ENCODE data around the gene VPS13D.

Gene VPS13D

DNA sequence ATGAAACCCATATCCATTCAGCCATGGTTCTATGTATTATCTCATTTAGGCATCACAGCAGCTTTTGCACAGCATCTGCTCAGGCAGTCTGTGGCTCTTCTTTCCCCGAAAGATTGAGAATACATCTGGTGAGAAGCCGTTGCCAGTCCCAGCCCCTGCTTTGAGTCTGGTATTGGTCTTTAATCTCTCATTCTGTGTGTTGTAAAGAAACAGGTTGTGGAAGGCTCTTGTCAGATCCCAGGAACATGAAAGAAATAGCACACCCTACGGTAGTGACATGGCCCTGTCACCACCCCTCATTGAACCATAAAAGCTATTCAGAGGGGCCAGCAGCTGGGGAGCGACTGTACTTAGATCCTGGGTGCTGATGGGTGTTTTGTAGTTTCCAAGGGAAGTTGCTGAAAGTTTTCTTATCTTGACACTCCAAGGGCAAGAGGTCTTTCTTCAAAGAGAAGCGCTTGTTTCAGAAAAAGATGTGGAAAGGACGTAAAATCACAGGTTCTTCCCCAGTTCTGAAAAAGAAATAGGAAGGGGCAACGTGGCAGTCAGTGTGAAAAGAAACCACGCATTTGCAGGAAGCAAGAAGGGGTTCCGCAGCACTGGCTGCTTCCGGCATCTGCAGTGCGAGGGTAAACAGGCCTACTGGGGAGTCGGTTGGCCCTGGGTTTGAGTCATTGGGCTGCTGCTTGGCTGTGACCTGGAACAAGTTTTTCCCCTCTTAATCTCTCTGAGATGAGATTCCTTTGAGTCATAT, 243.1 kb downstream of the VPS13D start:
- Histone ChIP-seq H3K18ac (ENCODE audit: low read length) (no peak overlapping the region), H3K27ac (ENCODE audit: low read depth, low read length) (no peak overlapping the region), H3K36me3 (ENCODE audit: control insufficient read depth, insufficient read depth, low read length) (no peaks in the 10 kb centered on the region), H2BK5ac (ENCODE audit: low read length) (no peak overlapping the region), H3K4ac (ENCODE audit: low read depth, low read length) (no peak overlapping the region), H3K27me3 (ENCODE audit: insufficient read depth, low read length, poor library complexity) (no peaks in the 10 kb centered on the region), H3K4me3 (ENCODE audit: low read length) (no peak overlapping the region), H3K79me1 (ENCODE audit: low read length) (no peaks in the 10 kb centered on the region), H2AK5ac (ENCODE audit: low read length) (no peak overlapping the region), H3K9ac (ENCODE audit: low read length) (no peak overlapping the region), H3K4me1 (ENCODE audit: control insufficient read depth, low read depth, low read length) (no peaks in the 10 kb centered on the region), H4K8ac (ENCODE audit: low read depth, low read length) (no peak overlapping the region), H3K4me2 (ENCODE audit: low read length) (no peak overlapping the region), H2BK15ac (replicated peaks; ENCODE audit: low read depth) (no peak overlapping the region), H3K79me2 (ENCODE audit: control insufficient read depth, insufficient read depth, low read length) (no peaks in the 10 kb centered on the region), H2BK120ac (ENCODE audit: low read depth, low read length) (no peak overlapping the region), H3K23ac (ENCODE audit: low read length) (no peak overlapping the region), H3K56ac (ENCODE audit: low read length) (no peak overlapping the region), H4K5ac (ENCODE audit: low read length) (no peak overlapping the region)
- no peak for DNase-seq
- no CpG with 5 or more reads among the region's 12 CpGs for WGBS (ENCODE audit: extremely low coverage, insufficient coverage, low lambda C conversion rate)

DNA sequence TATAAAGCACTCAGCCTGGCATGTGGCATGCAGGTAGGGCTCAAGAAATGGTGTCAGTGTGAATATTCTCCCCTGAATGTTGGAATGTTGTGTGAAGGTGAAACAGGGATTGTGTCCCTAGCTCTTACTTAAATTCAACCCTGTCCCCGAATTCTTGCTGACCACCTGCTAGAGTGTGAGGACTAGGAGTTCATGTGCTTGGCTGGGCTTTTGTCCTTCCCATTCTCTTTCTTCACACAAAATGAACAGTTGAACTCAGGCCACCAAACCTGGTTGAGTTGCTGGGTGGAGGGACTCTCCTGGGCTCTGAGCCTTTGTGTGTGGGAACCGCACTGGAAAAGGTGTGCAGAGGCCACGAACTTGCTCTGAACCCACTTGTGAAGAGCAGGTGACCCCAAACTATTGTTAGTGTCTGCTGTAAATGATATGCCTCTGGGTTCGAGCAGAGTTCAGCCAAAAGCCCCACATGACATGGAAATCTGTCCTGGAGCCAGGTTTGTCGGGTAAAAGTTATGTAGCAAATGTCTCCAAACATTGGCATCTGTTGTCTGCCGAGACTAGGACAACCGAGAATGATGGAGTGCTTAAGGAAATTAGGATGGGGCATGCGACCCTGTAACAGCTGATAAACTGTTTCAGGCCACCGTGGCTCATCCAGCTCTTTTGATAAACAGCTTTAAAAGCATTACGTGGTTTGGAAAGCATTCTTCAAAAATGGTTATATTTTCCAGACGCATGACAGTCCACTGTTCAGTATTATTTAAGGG, 243.9 kb downstream of the VPS13D start:
- no peak overlapping the region for H3K4ac ChIP-seq (ENCODE audit: low read depth, low read length)
- H3K4me1 ChIP-seq (ENCODE audit: control insufficient read depth, low read depth, low read length) = no peaks in the 10 kb centered on the region
- H2AK5ac ChIP-seq (ENCODE audit: low read length) = no peak overlapping the region
- H2BK5ac ChIP-seq (ENCODE audit: low read length) = no peak overlapping the region
- H3K4me2 ChIP-seq (ENCODE audit: low read length) = no peak overlapping the region
- no peak overlapping the region for H4K5ac ChIP-seq (ENCODE audit: low read length)
- no peak overlapping the region for H2BK15ac ChIP-seq (replicated peaks; ENCODE audit: low read depth)
- no peaks in the 10 kb centered on the region for H3K36me3 ChIP-seq (ENCODE audit: control insufficient read depth, insufficient read depth, low read length)
- no peak overlapping the region for H3K9ac ChIP-seq (ENCODE audit: low read length)
- H3K56ac ChIP-seq (ENCODE audit: low read length) = no peak overlapping the region
- H3K27me3 ChIP-seq (ENCODE audit: insufficient read depth, low read length, poor library complexity) = no peaks in the 10 kb centered on the region
- no peak for DNase-seq
- H3K4me3 ChIP-seq (ENCODE audit: low read length) = no peak overlapping the region
- H3K23ac ChIP-seq (ENCODE audit: low read length) = no peak overlapping the region
- no peaks in the 10 kb centered on the region for H3K79me1 ChIP-seq (ENCODE audit: low read length)
- H3K79me2 ChIP-seq (ENCODE audit: control insufficient read depth, insufficient read depth, low read length) = no peaks in the 10 kb centered on the region
- H4K8ac ChIP-seq (ENCODE audit: low read depth, low read length) = no peak overlapping the region
- H3K27ac ChIP-seq (ENCODE audit: low read depth, low read length) = no peak overlapping the region
- no peak overlapping the region for H2BK120ac ChIP-seq (ENCODE audit: low read depth, low read length)
- no CpG with 5 or more reads among the region's 11 CpGs for WGBS (ENCODE audit: extremely low coverage, insufficient coverage, low lambda C conversion rate)
- no peak overlapping the region for H3K18ac ChIP-seq (ENCODE audit: low read length)

DNA sequence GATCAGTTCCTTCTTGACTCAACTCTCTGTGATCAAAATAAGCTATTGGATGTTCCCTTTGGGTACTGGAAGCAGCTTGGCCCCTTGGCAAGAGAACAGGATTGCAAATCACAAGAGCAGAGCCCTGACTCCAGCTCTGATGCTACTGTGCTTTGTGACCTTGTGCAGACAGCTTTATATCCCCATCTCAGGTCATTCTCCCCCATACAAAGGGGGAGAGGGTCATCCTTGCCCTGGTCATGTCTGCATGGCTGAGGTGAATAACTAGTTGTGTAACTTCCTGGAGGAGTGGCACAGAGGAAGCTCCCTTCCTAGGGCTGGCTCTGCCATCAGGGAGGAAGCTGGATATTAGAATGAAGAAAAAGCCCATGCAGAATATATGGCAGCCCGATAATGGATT, 245.3 kb downstream of the VPS13D start:
- DNase-seq = no peak
- H3K79me1 ChIP-seq (ENCODE audit: low read length) = no peaks in the 10 kb centered on the region
- no peak overlapping the region for H2AK5ac ChIP-seq (ENCODE audit: low read length)

DNA sequence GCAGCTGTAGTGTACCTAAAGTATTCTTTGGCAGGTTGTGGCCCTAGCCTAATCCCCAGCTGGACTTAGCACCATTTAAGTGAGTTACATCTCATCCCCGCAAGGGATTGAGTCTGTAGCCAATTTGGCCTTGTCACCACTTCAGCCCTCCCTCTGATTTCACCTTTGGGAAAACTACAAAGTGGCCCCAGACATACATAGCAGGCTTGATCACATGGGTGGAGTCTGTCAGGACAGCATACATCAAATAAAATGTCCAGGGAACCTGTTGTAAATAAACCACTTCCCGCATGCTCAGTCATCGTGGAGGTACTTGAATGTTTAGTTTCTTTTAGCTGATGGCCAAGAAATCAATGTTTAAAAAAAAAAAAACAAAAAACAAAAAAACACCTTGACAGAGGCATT, 245.7 kb downstream of the VPS13D start:
- no peak overlapping the region for H4K8ac ChIP-seq (ENCODE audit: low read depth, low read length)
- H3K27ac ChIP-seq (ENCODE audit: low read depth, low read length) = no peak overlapping the region

More for the DNA sequence above, 245.3 kb downstream of the VPS13D start:
- Histone ChIP-seq H3K79me2 (ENCODE audit: control insufficient read depth, insufficient read depth, low read length) (no peaks in the 10 kb centered on the region), H2BK15ac (replicated peaks; ENCODE audit: low read depth) (no peak overlapping the region), H3K4me1 (ENCODE audit: control insufficient read depth, low read depth, low read length) (no peaks in the 10 kb centered on the region), H3K56ac (ENCODE audit: low read length) (no peak overlapping the region), H4K5ac (ENCODE audit: low read length) (no peak overlapping the region), H3K36me3 (ENCODE audit: control insufficient read depth, insufficient read depth, low read length) (no peaks in the 10 kb centered on the region), H3K4me2 (ENCODE audit: low read length) (no peak overlapping the region), H3K18ac (ENCODE audit: low read length) (no peak overlapping the region), H3K4ac (ENCODE audit: low read depth, low read length) (no peak overlapping the region), H2BK120ac (ENCODE audit: low read depth, low read length) (no peak overlapping the region), H3K23ac (ENCODE audit: low read length) (no peak overlapping the region), H3K4me3 (ENCODE audit: low read length) (no peak overlapping the region), H3K27me3 (ENCODE audit: insufficient read depth, low read length, poor library complexity) (no peaks in the 10 kb centered on the region), H3K9ac (ENCODE audit: low read length) (no peak overlapping the region), H4K8ac (ENCODE audit: low read depth, low read length) (no peak overlapping the region), H2BK5ac (ENCODE audit: low read length) (no peak overlapping the region), H3K27ac (ENCODE audit: low read depth, low read length) (no peak overlapping the region)
- WGBS (ENCODE audit: extremely low coverage, insufficient coverage, low lambda C conversion rate) = no CpG with 5 or more reads among the region's 1 CpG

DNA sequence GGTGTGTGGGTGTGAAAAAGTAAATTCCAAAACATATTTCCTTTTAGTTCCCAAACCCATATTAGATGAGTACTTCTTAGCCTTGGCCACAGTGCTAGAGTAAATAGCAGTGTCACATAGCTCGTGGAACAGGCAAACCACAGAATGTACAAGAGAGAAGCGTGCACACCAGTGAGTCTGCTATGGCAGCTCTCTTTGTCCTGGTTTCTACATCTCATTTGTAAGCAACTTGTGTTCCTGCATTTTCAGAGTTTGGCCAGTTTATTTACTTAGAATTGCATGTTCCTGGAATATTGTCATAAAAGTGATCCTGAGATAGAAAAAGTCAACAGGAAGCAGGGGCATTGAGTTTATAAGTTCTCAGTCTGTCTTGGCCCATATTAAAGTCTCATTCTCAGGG, 246.1 kb downstream of the VPS13D start:
- Histone ChIP-seq H3K4ac (ENCODE audit: low read depth, low read length) (no peak overlapping the region), H3K56ac (ENCODE audit: low read length) (no peak overlapping the region), H3K27me3 (ENCODE audit: insufficient read depth, low read length, poor library complexity) (no peaks in the 10 kb centered on the region), H3K79me2 (ENCODE audit: control insufficient read depth, insufficient read depth, low read length) (no peaks in the 10 kb centered on the region), H2BK120ac (ENCODE audit: low read depth, low read length) (no peak overlapping the region), H3K23ac (ENCODE audit: low read length) (no peak overlapping the region), H3K4me3 (ENCODE audit: low read length) (no peak overlapping the region), H4K5ac (ENCODE audit: low read length) (no peak overlapping the region), H4K8ac (ENCODE audit: low read depth, low read length) (no peak overlapping the region), H3K4me2 (ENCODE audit: low read length) (no peak overlapping the region), H3K36me3 (ENCODE audit: control insufficient read depth, insufficient read depth, low read length) (no peaks in the 10 kb centered on the region), H2BK5ac (ENCODE audit: low read length) (no peak overlapping the region), H3K4me1 (ENCODE audit: control insufficient read depth, low read depth, low read length) (no peaks in the 10 kb centered on the region), H3K27ac (ENCODE audit: low read depth, low read length) (no peak overlapping the region), H3K9ac (ENCODE audit: low read length) (no peak overlapping the region), H2BK15ac (replicated peaks; ENCODE audit: low read depth) (no peak overlapping the region), H2AK5ac (ENCODE audit: low read length) (no peak overlapping the region), H3K18ac (ENCODE audit: low read length) (no peak overlapping the region), H3K79me1 (ENCODE audit: low read length) (no peaks in the 10 kb centered on the region)
- DNase-seq = no peak
- WGBS (ENCODE audit: extremely low coverage, insufficient coverage, low lambda C conversion rate) = no CpG with 5 or more reads among the region's 2 CpGs

More for the DNA sequence above, 245.7 kb downstream of the VPS13D start:
- no peaks in the 10 kb centered on the region for H3K36me3 ChIP-seq (ENCODE audit: control insufficient read depth, insufficient read depth, low read length)
- H2BK15ac ChIP-seq (replicated peaks; ENCODE audit: low read depth) = no peak overlapping the region
- H2BK5ac ChIP-seq (ENCODE audit: low read length) = no peak overlapping the region
- H3K27me3 ChIP-seq (ENCODE audit: insufficient read depth, low read length, poor library complexity) = no peaks in the 10 kb centered on the region
- H3K4ac ChIP-seq (ENCODE audit: low read depth, low read length) = no peak overlapping the region
- no peaks in the 10 kb centered on the region for H3K4me1 ChIP-seq (ENCODE audit: control insufficient read depth, low read depth, low read length)
- no CpG with 5 or more reads among the region's 3 CpGs for WGBS (ENCODE audit: extremely low coverage, insufficient coverage, low lambda C conversion rate)
- DNase-seq = no peak
- H3K18ac ChIP-seq (ENCODE audit: low read length) = no peak overlapping the region
- no peaks in the 10 kb centered on the region for H3K79me2 ChIP-seq (ENCODE audit: control insufficient read depth, insufficient read depth, low read length)
- no peak overlapping the region for H3K4me2 ChIP-seq (ENCODE audit: low read length)
- no peak overlapping the region for H3K56ac ChIP-seq (ENCODE audit: low read length)
- no peak overlapping the region for H2AK5ac ChIP-seq (ENCODE audit: low read length)
- H3K4me3 ChIP-seq (ENCODE audit: low read length) = no peak overlapping the region
- H4K5ac ChIP-seq (ENCODE audit: low read length) = no peak overlapping the region
- H3K9ac ChIP-seq (ENCODE audit: low read length) = no peak overlapping the region
- no peak overlapping the region for H3K23ac ChIP-seq (ENCODE audit: low read length)
- no peaks in the 10 kb centered on the region for H3K79me1 ChIP-seq (ENCODE audit: low read length)
- no peak overlapping the region for H2BK120ac ChIP-seq (ENCODE audit: low read depth, low read length)
